ENCODE data around the gene TBCE. TPM values are rescaled to one million over a fixed set of nuclear protein-coding genes. Genes with fewer than 3 reads are reported as not detected.

TBCE gene
- total RNA-seq, 6 donors from 2014 or later = 20.8 to 77.5 (median 26.5) TPM

DNA sequence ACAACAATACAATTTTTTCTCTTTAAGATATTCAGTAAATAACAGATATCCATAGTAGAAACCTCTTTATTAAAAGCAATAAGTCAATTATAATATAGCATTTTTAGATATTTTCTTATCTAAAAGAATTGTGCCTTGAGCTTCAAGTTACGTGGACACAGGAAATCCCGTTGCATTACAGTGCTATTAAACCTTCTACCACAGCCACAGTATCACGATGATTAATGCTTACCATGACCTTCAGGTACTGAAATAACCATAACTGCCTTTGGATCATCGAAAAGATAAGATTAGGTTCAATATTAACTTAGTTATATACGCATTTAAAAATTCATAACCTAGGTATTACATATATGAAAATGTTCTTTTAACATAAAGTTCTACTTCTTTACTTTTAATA, 119.1 kb downstream of the TBCE start:
- Histone ChIP-seq H3K36me3 (peaks cover 0 to 24% (median 10%) of the 10 kb centered on the region in 4 donors), H3K4me3 (no peak overlapping the region), H3K9me3 (no peaks in the 10 kb centered on the region), H3K27me3 (no peaks in the 10 kb centered on the region), H3K4me1 (no peaks in the 10 kb centered on the region), H3K27ac (no peak overlapping the region)
- DNase-seq (no peak), ATAC-seq (ENCODE audit: low FRiP score in 2 of 2) (no peak)
- 72 to 79% methylated on average over 5 of the region's 5 CpGs for WGBS, 2 donors
- TF ChIP-seq POLR2AphosphoS5 (IDR thresholded peaks at IDR 0.05) (no peak), POLR2A (IDR thresholded peaks at IDR 0.05) (no peak), CTCF (IDR thresholded peaks at IDR 0.05) (no peak), EP300 (IDR thresholded peaks at IDR 0.05) (no peak)

GRCh38 chr1:235491644-235492043, 124.4 kb downstream of the TBCE start:
- no peaks in the 10 kb centered on the region for H3K9me3 ChIP-seq
- DNase-seq (no peak), ATAC-seq (ENCODE audit: low FRiP score in 2 of 2) (no peak)
- TF ChIP-seq CTCF (IDR thresholded peaks at IDR 0.05) (no peak), EP300 (IDR thresholded peaks at IDR 0.05) (no peak), POLR2AphosphoS5 (IDR thresholded peaks at IDR 0.05) (no peak), POLR2A (IDR thresholded peaks at IDR 0.05) (no peak)
- H3K4me1 ChIP-seq = no peaks in the 10 kb centered on the region
- peaks cover 0 to 26% (median 20%) of the 10 kb centered on the region in 4 donors for H3K36me3 ChIP-seq
- no peak overlapping the region for H3K27ac ChIP-seq
- no peak overlapping the region for H3K4me3 ChIP-seq
- 82 to 87% methylated on average over 3 of the region's 3 CpGs for WGBS, 2 donors
- no peaks in the 10 kb centered on the region for H3K27me3 ChIP-seq

DNA sequence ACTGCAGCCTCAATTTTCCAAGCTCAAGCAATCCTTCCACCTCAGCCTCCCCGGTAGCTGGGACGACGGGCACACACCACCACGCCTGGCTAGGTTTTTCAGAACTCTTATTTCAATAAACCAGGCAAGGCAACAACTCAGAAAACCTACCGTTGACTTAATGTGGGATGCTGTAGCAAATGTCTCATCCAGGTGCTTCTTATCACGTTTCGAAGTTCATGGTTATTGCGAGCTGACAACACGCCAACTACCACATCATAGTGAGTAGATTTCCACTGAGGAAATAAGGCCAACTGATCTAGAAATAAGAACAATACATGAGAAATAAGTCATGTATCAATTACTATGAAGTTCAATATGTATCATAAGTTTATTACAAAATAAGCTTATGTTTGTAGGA, 127.3 kb downstream of the TBCE start:
- TF ChIP-seq EP300 (IDR thresholded peaks at IDR 0.05) (no peak), CTCF (IDR thresholded peaks at IDR 0.05) (no peak), POLR2AphosphoS5 (IDR thresholded peaks at IDR 0.05) (no peak), POLR2A (IDR thresholded peaks at IDR 0.05) (no peak)
- DNase-seq (no peak), ATAC-seq (ENCODE audit: low FRiP score in 2 of 2) (no peak)
- Histone ChIP-seq H3K27ac (no peak overlapping the region), H3K9me3 (no peaks in the 10 kb centered on the region), H3K4me3 (no peak overlapping the region), H3K27me3 (no peaks in the 10 kb centered on the region), H3K4me1 (no peaks in the 10 kb centered on the region), H3K36me3 (peaks cover 0 to 22% (median 18%) of the 10 kb centered on the region in 4 donors)
- WGBS, 2 donors = 98% methylated on average over 9 of the region's 9 CpGs

- 94 to 97% methylated on average over 5 of the region's 5 CpGs for WGBS, 2 donors
- TF ChIP-seq CTCF (IDR thresholded peaks at IDR 0.05) (no peak), POLR2A (IDR thresholded peaks at IDR 0.05) (no peak), POLR2AphosphoS5 (IDR thresholded peaks at IDR 0.05) (no peak), EP300 (IDR thresholded peaks at IDR 0.05) (no peak)
- peaks cover 0 to 22% (median 18%) of the 10 kb centered on the region in 4 donors for H3K36me3 ChIP-seq
- H3K4me3 ChIP-seq = no peak overlapping the region
- H3K9me3 ChIP-seq = no peaks in the 10 kb centered on the region
- no peaks in the 10 kb centered on the region for H3K4me1 ChIP-seq
- no peak overlapping the region for H3K27ac ChIP-seq
- no peak for ATAC-seq (ENCODE audit: low FRiP score in 2 of 2)
- no peak for DNase-seq
- no peaks in the 10 kb centered on the region for H3K27me3 ChIP-seq
Measured at GRCh38 chr1:235495030-235495429, 127.8 kb downstream of the TBCE start.

GRCh38 chr1:235495551-235495950, 128.3 kb downstream of the TBCE start:
- 76 to 83% methylated on average over 2 of the region's 2 CpGs for WGBS, 2 donors
- ATAC-seq (ENCODE audit: low FRiP score in 2 of 2) = no peak
- no peaks in the 10 kb centered on the region for H3K27me3 ChIP-seq
- H3K27ac ChIP-seq = no peak overlapping the region
- DNase-seq = no peak
- no peaks in the 10 kb centered on the region for H3K4me1 ChIP-seq
- TF ChIP-seq CTCF (IDR thresholded peaks at IDR 0.05) (no peak), POLR2A (IDR thresholded peaks at IDR 0.05) (no peak), POLR2AphosphoS5 (IDR thresholded peaks at IDR 0.05) (no peak), EP300 (IDR thresholded peaks at IDR 0.05) (no peak)
- H3K36me3 ChIP-seq = peaks cover 0 to 22% (median 17%) of the 10 kb centered on the region in 4 donors
- H3K9me3 ChIP-seq = no peaks in the 10 kb centered on the region
- H3K4me3 ChIP-seq = no peak overlapping the region

All from upper lobe of left lung (tissue), 6 donors.